ENCODE results near the gene SGMS1.
"Not testable (repeated sequence)": the region's sequence is repeated elsewhere in the genome, so short reads cannot be mapped to it uniquely, and the experiment has no call there.

SGMS1 gene

GRCh38 chr10:50528206-50528605 lies 95.5 kb downstream of the SGMS1 start:
- DNase-seq = no peak

- DNase-seq = no peak
Measured at GRCh38 chr10:50527442-50528043, 96.2 kb downstream of the SGMS1 start.

GRCh38 chr10:50526185-50526584 lies 97.6 kb downstream of the SGMS1 start:
- DNase-seq = no peak

GRCh38 chr10:50523357-50523756 lies 100.4 kb downstream of the SGMS1 start:
- DNase-seq = no peak

- no peak for DNase-seq
Measured at GRCh38 chr10:50522908-50523307, 100.8 kb downstream of the SGMS1 start.

- no peak for DNase-seq
Measured at GRCh38 chr10:50520115-50520514, 103.6 kb downstream of the SGMS1 start.

- DNase-seq = no peak
Measured at GRCh38 chr10:50517626-50518025, 106.1 kb downstream of the SGMS1 start.

GRCh38 chr10:50516171-50516570 lies 107.6 kb downstream of the SGMS1 start:
- no peak for DNase-seq

GRCh38 chr10:50515420-50515819 lies 108.3 kb downstream of the SGMS1 start:
- DNase-seq = no peak

- DNase-seq = no peak
Measured at GRCh38 chr10:50514995-50515394, 108.8 kb downstream of the SGMS1 start.

GRCh38 chr10:50513956-50514355 lies 109.8 kb downstream of the SGMS1 start:
- no peak for DNase-seq

- DNase-seq = no peak
Measured at GRCh38 chr10:50512743-50513416, 110.9 kb downstream of the SGMS1 start.

GRCh38 chr10:50512214-50512595 lies 111.6 kb downstream of the SGMS1 start:
- DNase-seq = no peak

- no peak for DNase-seq
Measured at GRCh38 chr10:50511492-50512213, 112.1 kb downstream of the SGMS1 start.

- DNase-seq = no peak
Measured at GRCh38 chr10:50510517-50511473, 113.0 kb downstream of the SGMS1 start.

- DNase-seq = no peak
Measured at GRCh38 chr10:50508315-50509051, 115.3 kb downstream of the SGMS1 start.

GRCh38 chr10:50506861-50507573 lies 116.7 kb downstream of the SGMS1 start:
- DNase-seq = no peak

GRCh38 chr10:50504389-50504788 lies 119.4 kb downstream of the SGMS1 start:
- no peak for DNase-seq

- DNase-seq = no peak
Measured at GRCh38 chr10:50503661-50504320, 120.0 kb downstream of the SGMS1 start.

- not testable (repeated sequence) for DNase-seq
Measured at GRCh38 chr10:50503156-50503555, 120.6 kb downstream of the SGMS1 start.

- DNase-seq = no peak
Measured at GRCh38 chr10:50501924-50502452, 121.8 kb downstream of the SGMS1 start.

Measured in activated effector memory CD4-positive, alpha-beta T cell treated with Interleukin-2 at 50 U/mL for 16 hours (primary cell).